Adipocyte (in vitro differentiated cells): Measurements from ENCODE around the gene PDZRN4.
A peak's percentile ranks its signal among the peaks of the same experiment; 100 is the strongest.

Experiments used
- DNase-seq: peaks from one replicate; pipeline ENCODE4 v3.0.0-alpha.2; 2015; ENCODE audit warnings: low read depth
- H3K27me3 ChIP-seq: replicated peaks from 2 replicates; pipeline ENCODE4 v1.7.0; 2013; ENCODE audit warnings: mild to moderate bottlenecking, low read length, moderate library complexity; ENCODE audit not compliant: control insufficient read depth, insufficient read depth
- H3K36me3 ChIP-seq: 2 replicates; pipeline ENCODE4 v1.7.0; 2013; ENCODE audit warnings: low read length, mild to moderate bottlenecking, moderate library complexity; ENCODE audit not compliant: control insufficient read depth, insufficient read depth, severe bottlenecking
- H3K4me1 ChIP-seq: 2 replicates; pipeline ENCODE4 v1.7.0; 2013; ENCODE audit warnings: mild to moderate bottlenecking, low read length, moderate library complexity; ENCODE audit not compliant: control insufficient read depth, insufficient read depth
- H3K4me3 ChIP-seq: 2 replicates; pipeline ENCODE4 v1.7.0; 2013; ENCODE audit warnings: mild to moderate bottlenecking, low read length, moderate library complexity
- H3K9ac ChIP-seq: 2 replicates; pipeline ENCODE4 v1.7.0; 2013; ENCODE audit warnings: mild to moderate bottlenecking, low read length, moderate library complexity
- H3K9me3 ChIP-seq: 2 replicates; pipeline ENCODE4 v1.7.0; 2013; ENCODE audit warnings: mild to moderate bottlenecking, low read length, moderate library complexity; ENCODE audit not compliant: control insufficient read depth

Gene PDZRN4

DNA sequence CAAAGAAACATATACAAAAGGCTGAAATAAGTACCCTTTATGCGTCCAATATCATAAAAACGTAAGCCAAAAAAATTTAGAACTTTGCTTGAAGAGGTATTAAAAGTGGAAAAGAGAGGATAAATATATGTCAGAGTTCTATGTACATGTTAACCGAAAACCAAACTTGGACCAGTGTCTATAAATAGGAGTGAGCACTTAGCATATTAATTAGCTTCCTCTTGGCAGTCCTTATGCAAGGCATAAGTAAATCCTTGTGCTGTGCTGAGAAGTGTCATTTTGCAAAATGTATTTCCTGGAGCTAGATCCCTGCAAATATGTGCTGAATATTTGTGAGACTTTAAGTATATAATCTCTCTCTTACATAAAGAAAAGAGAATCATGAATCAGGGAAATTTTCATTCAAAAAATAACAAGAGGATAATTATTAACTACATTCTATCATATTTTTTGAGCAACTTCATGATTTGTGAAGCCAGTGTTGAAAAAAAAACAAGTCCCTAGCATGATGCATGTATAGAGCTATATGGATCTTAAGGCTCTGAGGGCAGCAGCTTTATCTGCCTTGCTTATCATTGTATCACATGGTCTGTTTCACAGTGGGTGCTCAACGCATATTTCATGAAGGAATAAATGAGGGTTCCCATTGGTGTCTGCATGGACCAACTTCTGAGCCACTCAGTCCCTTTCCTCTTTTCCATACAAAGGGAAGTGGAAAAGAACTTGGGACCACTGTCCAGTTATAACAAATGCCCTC is 326.1 kb downstream of the PDZRN4 start:
- H3K36me3 ChIP-seq, result no peaks in the 10 kb centered on the region
- no peaks in the 10 kb centered on the region for H3K4me1 ChIP-seq
- DNase-seq, result no peak
- no peaks in the 10 kb centered on the region for H3K27me3 ChIP-seq
- H3K4me3 ChIP-seq, result no peak overlapping the region
- H3K9me3 ChIP-seq, result no peaks in the 10 kb centered on the region
- no peak overlapping the region for H3K9ac ChIP-seq

DNA sequence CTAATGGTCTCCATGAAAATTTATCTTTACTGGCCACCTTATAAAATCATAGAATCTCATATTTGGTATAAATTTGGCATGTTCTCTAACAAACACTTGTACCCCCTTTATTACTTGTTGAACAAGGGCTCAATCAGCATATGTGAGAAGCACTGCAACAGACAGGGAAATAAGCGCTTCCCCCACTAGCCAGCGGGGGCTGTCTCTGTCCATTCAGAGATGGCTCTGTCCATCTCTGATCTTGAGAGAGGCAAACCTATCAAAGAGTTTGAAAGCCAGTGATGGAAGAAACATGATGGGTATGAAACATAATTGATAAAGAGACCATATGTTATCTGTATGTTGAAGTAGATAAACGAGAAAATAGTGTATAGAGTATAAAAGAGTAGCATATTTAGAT is 326.8 kb downstream of the PDZRN4 start:
- Histone ChIP-seq H3K4me3 (no peak overlapping the region), H3K9ac (no peak overlapping the region), H3K9me3 (no peaks in the 10 kb centered on the region), H3K36me3 (no peaks in the 10 kb centered on the region), H3K4me1 (no peaks in the 10 kb centered on the region), H3K27me3 (no peaks in the 10 kb centered on the region)
- DNase-seq, result no peak

- no peak overlapping the region for H3K9ac ChIP-seq
- no peaks in the 10 kb centered on the region for H3K36me3 ChIP-seq
- H3K4me3 ChIP-seq, result no peak overlapping the region
- H3K9me3 ChIP-seq, result no peaks in the 10 kb centered on the region
- H3K27me3 ChIP-seq, result no peaks in the 10 kb centered on the region
- H3K4me1 ChIP-seq, result no peaks in the 10 kb centered on the region
- no peak for DNase-seq
These were observed 327.8 kb downstream of the PDZRN4 start for GRCh38 chr12:41515953-41516352.

DNA sequence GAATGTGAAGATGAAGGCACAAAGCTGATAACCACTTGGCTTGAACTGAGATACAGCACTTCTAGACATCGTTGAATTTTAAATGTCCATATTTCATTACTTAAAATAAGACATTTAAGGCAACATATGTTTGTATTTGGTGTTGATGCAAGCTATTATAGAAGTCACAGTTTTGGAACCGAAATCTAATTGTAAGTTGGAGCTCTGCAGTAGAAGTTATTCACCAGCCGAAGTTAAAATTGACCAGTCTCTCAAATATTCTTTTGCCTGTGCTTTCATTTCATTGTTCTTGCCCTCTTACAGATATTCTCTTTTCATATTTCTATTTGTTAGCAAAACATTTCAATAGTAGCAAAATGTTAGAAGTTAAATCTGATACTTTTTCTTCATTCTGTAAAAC is 332.7 kb downstream of the PDZRN4 start:
- H3K36me3 ChIP-seq, result no peaks in the 10 kb centered on the region
- no peak overlapping the region for H3K9ac ChIP-seq
- no peaks in the 10 kb centered on the region for H3K27me3 ChIP-seq
- H3K9me3 ChIP-seq, result no peaks in the 10 kb centered on the region
- no peak overlapping the region for H3K4me3 ChIP-seq
- DNase-seq, result no peak
- H3K4me1 ChIP-seq, result peaks cover 5% of the 10 kb centered on the region

- Histone ChIP-seq H3K4me1 (peaks cover 5% of the 10 kb centered on the region), H3K36me3 (no peaks in the 10 kb centered on the region), H3K9me3 (no peaks in the 10 kb centered on the region), H3K4me3 (peak overlapping the region; percentile 72), H3K27me3 (no peaks in the 10 kb centered on the region), H3K9ac (peak overlapping the region; percentile 18)
- peak; percentile 34 for DNase-seq
These were observed 333.8 kb downstream of the PDZRN4 start for GRCh38 chr12:41521872-41522379.

- H3K36me3 ChIP-seq, result no peaks in the 10 kb centered on the region
- H3K9me3 ChIP-seq, result no peaks in the 10 kb centered on the region
- DNase-seq, result no peak
- H3K27me3 ChIP-seq, result no peaks in the 10 kb centered on the region
- H3K4me1 ChIP-seq, result no peaks in the 10 kb centered on the region
- no peak overlapping the region for H3K9ac ChIP-seq
- H3K4me3 ChIP-seq, result no peak overlapping the region
These were observed 338.9 kb downstream of the PDZRN4 start for GRCh38 chr12:41527062-41527461.

- Histone ChIP-seq H3K4me1 (no peaks in the 10 kb centered on the region), H3K36me3 (no peaks in the 10 kb centered on the region), H3K9ac (no peak overlapping the region), H3K27me3 (no peaks in the 10 kb centered on the region), H3K9me3 (no peaks in the 10 kb centered on the region), H3K4me3 (no peak overlapping the region)
- no peak for DNase-seq
These were observed 339.5 kb downstream of the PDZRN4 start for GRCh38 chr12:41527534-41528116.

DNA sequence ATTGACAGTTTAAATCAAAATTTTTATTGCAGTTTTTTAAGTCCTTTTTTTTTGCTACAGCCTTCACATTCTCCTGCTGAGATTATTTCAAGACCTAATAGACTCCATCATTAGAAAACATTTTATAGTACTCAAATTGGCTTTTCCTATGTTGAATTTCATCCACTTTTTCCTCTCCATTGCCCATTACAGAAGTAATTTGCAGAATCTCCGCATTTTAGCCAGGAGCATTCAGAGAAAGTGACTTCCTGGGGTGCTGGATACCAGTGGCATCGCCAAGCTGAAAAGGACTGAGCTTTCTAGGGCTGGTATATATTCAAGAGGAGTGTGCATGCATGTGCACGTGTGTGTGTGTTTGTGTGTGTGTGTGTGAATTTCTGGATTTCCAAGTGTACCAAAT is 340.8 kb downstream of the PDZRN4 start:
- DNase-seq, result no peak
- Histone ChIP-seq H3K4me1 (no peaks in the 10 kb centered on the region), H3K4me3 (no peak overlapping the region), H3K36me3 (no peaks in the 10 kb centered on the region), H3K27me3 (no peaks in the 10 kb centered on the region), H3K9me3 (no peaks in the 10 kb centered on the region), H3K9ac (no peak overlapping the region)

GRCh38 chr12:41530441-41530840 is 342.3 kb downstream of the PDZRN4 start:
- H3K27me3 ChIP-seq, result no peaks in the 10 kb centered on the region
- H3K36me3 ChIP-seq, result no peaks in the 10 kb centered on the region
- DNase-seq, result no peak
- H3K9me3 ChIP-seq, result no peaks in the 10 kb centered on the region
- no peak overlapping the region for H3K4me3 ChIP-seq
- no peak overlapping the region for H3K9ac ChIP-seq
- no peaks in the 10 kb centered on the region for H3K4me1 ChIP-seq

- H3K27me3 ChIP-seq, result no peaks in the 10 kb centered on the region
- H3K4me3 ChIP-seq, result peak overlapping the region; percentile 32
- no peak for DNase-seq
- H3K9me3 ChIP-seq, result no peaks in the 10 kb centered on the region
- H3K4me1 ChIP-seq, result no peaks in the 10 kb centered on the region
- no peaks in the 10 kb centered on the region for H3K36me3 ChIP-seq
- peak overlapping the region; percentile 47 for H3K9ac ChIP-seq
These were observed 343.2 kb downstream of the PDZRN4 start for GRCh38 chr12:41531147-41531829.

DNA sequence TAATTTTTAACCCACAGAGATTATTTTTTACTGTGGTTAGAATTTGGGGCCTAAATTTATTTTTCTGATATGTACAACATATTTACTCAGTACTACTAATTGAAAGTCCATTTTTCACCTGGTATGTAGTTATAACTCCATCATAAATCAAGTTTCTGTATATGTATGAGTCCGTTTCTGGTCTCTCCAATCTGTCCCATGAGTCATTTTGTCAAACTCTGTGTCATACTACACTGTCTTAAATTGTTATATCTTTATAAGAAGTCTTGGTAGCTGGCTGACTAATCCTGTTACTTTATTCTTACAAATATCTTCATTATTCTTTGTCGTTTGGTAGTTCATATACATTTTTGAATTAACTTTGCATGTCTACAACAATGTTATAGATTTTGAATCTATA is 344.0 kb downstream of the PDZRN4 start:
- no peak overlapping the region for H3K9ac ChIP-seq
- H3K4me3 ChIP-seq, result no peak overlapping the region
- H3K27me3 ChIP-seq, result no peaks in the 10 kb centered on the region
- no peak for DNase-seq
- no peaks in the 10 kb centered on the region for H3K4me1 ChIP-seq
- no peaks in the 10 kb centered on the region for H3K36me3 ChIP-seq
- no peaks in the 10 kb centered on the region for H3K9me3 ChIP-seq
